Glomerular visceral epithelial cell (primary cell): ENCODE measurements around the gene ABTB2.

Source experiments
- DNase-seq: peaks from one replicate; pipeline ENCODE4 v3.0.0-alpha.2; 2016; ENCODE audit errors: extremely low spot score

The ABTB2 gene

GRCh38 chr11:34341931-34342533 is 15.8 kb downstream of the ABTB2 start:
- DNase-seq: no peak

GRCh38 chr11:34341096-34341495 is 16.7 kb downstream of the ABTB2 start:
- DNase-seq: no peak

- DNase-seq: no peak
Observed at GRCh38 chr11:34340653-34341052, 17.2 kb downstream of the ABTB2 start.

- peak; percentile 89 for DNase-seq
Observed at GRCh38 chr11:34339149-34340064, 18.4 kb downstream of the ABTB2 start.

- DNase-seq: no peak
Observed at GRCh38 chr11:34337016-34337415, 20.8 kb downstream of the ABTB2 start.

- DNase-seq: no peak
Observed at GRCh38 chr11:34335801-34336200, 22.0 kb downstream of the ABTB2 start.

- DNase-seq: no peak
Observed at GRCh38 chr11:34335331-34335730, 22.5 kb downstream of the ABTB2 start.

GRCh38 chr11:34333787-34334186 is 24.0 kb downstream of the ABTB2 start:
- no peak for DNase-seq

- no peak for DNase-seq
Observed at GRCh38 chr11:34332524-34332923, 25.3 kb downstream of the ABTB2 start.

- no peak for DNase-seq
Observed at GRCh38 chr11:34331736-34332135, 26.1 kb downstream of the ABTB2 start.

GRCh38 chr11:34331329-34331728 is 26.5 kb downstream of the ABTB2 start:
- DNase-seq: peak; percentile 72

GRCh38 chr11:34330653-34331052 is 27.2 kb downstream of the ABTB2 start:
- DNase-seq: no peak

GRCh38 chr11:34329876-34330275 is 27.9 kb downstream of the ABTB2 start:
- DNase-seq: no peak

GRCh38 chr11:34328632-34328910 is 29.2 kb downstream of the ABTB2 start:
- no peak for DNase-seq

- DNase-seq: no peak
Observed at GRCh38 chr11:34327804-34328631, 29.8 kb downstream of the ABTB2 start.

GRCh38 chr11:34324466-34324865 is 33.3 kb downstream of the ABTB2 start:
- DNase-seq: no peak

- no peak for DNase-seq
Observed at GRCh38 chr11:34323601-34324000, 34.2 kb downstream of the ABTB2 start.

- peak; percentile 64 for DNase-seq
Observed at GRCh38 chr11:34318111-34319037, 39.4 kb downstream of the ABTB2 start.

- DNase-seq: no peak
Observed at GRCh38 chr11:34317666-34318065, 40.1 kb downstream of the ABTB2 start.

- DNase-seq: no peak
Observed at GRCh38 chr11:34317036-34317360, 40.8 kb downstream of the ABTB2 start.

- no peak for DNase-seq
Observed at GRCh38 chr11:34316347-34317035, 41.3 kb downstream of the ABTB2 start.
